RWPE1 (cell line): ENCODE measurements around the gene MAP3K7.

Source experiments
- CTCF ChIA-PET: fragments of 350-600 bp; sonication (Branson Sonifier 250); formaldehyde crosslinking; extraction: SDS; loops from one replicate; lab custom pipeline; 2021; lab: Yijun Ruan, JAX
- POLR2A ChIA-PET: fragments of 400-600 bp; formaldehyde crosslinking; extraction: SDS; loops from one replicate; lab custom pipeline; 2020; ENCODE audit warnings: antibody characterized with exemption; ENCODE audit not compliant: low non-redundant PET; lab: Yijun Ruan, JAX
- DNase-seq: peaks from one replicate; pipeline ENCODE4 v3.0.0; 2012; ENCODE audit warnings: low spot score
- H3K27ac ChIP-seq: fragments of 450-650 bp; 2 replicates; pipeline ENCODE4 v1.5.1; 2017
- CTCF ChIP-seq: fragments of 450-650 bp; conservative IDR thresholded peaks from 2 replicates; pipeline ENCODE4 v1.5.1; 2017; ENCODE audit warnings: low read depth, mild to moderate bottlenecking

Gene MAP3K7

GRCh38 chr6:90544741-90545140, 42.1 kb downstream of the MAP3K7 start:
- POLR2A ChIA-PET: no interaction called here
- no peak for TF ChIP-seq CTCF
- CTCF ChIA-PET: no interaction called here
- no peak for DNase-seq
- H3K27ac ChIP-seq: no peak overlapping the region

- ChIA-PET CTCF (interaction anchor here (0.7 kb wide), 1 partner anchor 20 kb away, joined by 3 read pairs; no protein-coding TSS in a partner anchor), POLR2A (no interaction called here)
- H3K27ac ChIP-seq: no peak overlapping the region
- DNase-seq: no peak
- TF ChIP-seq CTCF: no peak
Measured at GRCh38 chr6:90544081-90544480, 42.8 kb downstream of the MAP3K7 start.

- no peak for TF ChIP-seq CTCF
- H3K27ac ChIP-seq: no peak overlapping the region
- ChIA-PET CTCF (interaction anchor here (0.6 kb wide), 1 partner anchor 1090 kb away, joined by 3 read pairs; no protein-coding TSS in a partner anchor), POLR2A (no interaction called here)
- DNase-seq: no peak
Measured at GRCh38 chr6:90541221-90541620, 45.7 kb downstream of the MAP3K7 start.

GRCh38 chr6:90538278-90539046, 48.4 kb downstream of the MAP3K7 start:
- no peak for DNase-seq
- no peak overlapping the region for H3K27ac ChIP-seq
- CTCF ChIA-PET: no interaction called here
- TF ChIP-seq CTCF: no peak
- POLR2A ChIA-PET: no interaction called here

GRCh38 chr6:90537723-90538258, 49.1 kb downstream of the MAP3K7 start:
- H3K27ac ChIP-seq: no peak overlapping the region
- POLR2A ChIA-PET: no interaction called here

GRCh38 chr6:90537027-90537426, 49.8 kb downstream of the MAP3K7 start:
- ChIA-PET POLR2A (no interaction called here), CTCF (interaction anchor here (0.6 kb wide), 1 partner anchor 43 kb away, joined by 3 read pairs; no protein-coding TSS in a partner anchor)
- TF ChIP-seq CTCF: no peak
- DNase-seq: no peak
- H3K27ac ChIP-seq: no peak overlapping the region

More at GRCh38 chr6:90537723-90538258, 49.1 kb downstream of the MAP3K7 start:
- no peak for TF ChIP-seq CTCF
- no peak for DNase-seq
- CTCF ChIA-PET: no interaction called here
